GM23338 (cell line): Measurements from ENCODE around the gene ABRAXAS1.

Experiments used
- CTCF ChIP-seq, 2 experiments: fragments of 200-600 bp in 1 of 2; sonication (generic) in 1 of 2; conservative IDR thresholded peaks; 2 replicates each; pipeline versions ENCODE4 v1.5.1 to v1.6.1; 2016 to 2017; ENCODE audit warnings: antibody characterized with exemption in 2 of 2, low read depth in 2 of 2, mild to moderate bottlenecking in 2 of 2, moderate library complexity in 1 of 2
- EZH2 ChIP-seq: fragments of 200-600 bp; sonication (generic); IDR thresholded peaks from one replicate; pipeline ENCODE4 v1.8.0; 2017; ENCODE audit warnings: antibody characterized with exemption, mild to moderate bottlenecking, low read depth; ENCODE audit not compliant: unreplicated experiment
- EZH2phosphoT487 ChIP-seq: fragments of 200-600 bp; sonication (generic); IDR thresholded peaks from one replicate; pipeline ENCODE4 v1.8.1; 2018; ENCODE audit warnings: antibody characterized with exemption; ENCODE audit not compliant: unreplicated experiment

DNA sequence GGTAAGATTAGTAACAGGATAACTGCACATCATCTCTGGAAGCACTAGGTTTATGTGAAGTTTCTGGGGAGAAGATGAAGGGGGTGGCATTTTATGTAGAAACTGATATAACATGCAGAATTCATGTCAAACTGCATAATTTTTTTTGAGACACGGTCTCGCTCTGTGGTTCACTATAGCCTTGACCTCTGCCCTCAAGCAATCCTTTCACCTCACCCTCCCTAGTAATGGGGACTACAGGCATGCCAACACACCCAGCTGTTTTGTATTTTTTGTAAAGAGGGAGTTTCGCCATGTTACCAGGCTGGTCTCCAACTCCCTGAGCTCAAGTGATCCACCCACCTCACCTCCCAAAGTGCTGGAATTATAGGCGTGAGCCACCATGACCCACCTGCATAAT, 11.5 kb downstream of the ABRAXAS1 start:
- TF ChIP-seq EZH2phosphoT487 (no peak), EZH2 (no peak), CTCF (conservative IDR thresholded peaks at IDR 0.05; ENCODE audit: low read depth in 2 of 2) (no peak)
